AG08396 (cell line): ENCODE measurements around the gene PXDN.
"Not testable (repeated sequence)": the region's sequence is repeated elsewhere in the genome, so short reads cannot be mapped to it uniquely, and the experiment has no call there.

Source experiments
- DNase-seq: peaks from one replicate; pipeline ENCODE4 v3.0.0; 2012; ENCODE audit warnings: low spot score, mixed read lengths

PXDN gene, protein sequence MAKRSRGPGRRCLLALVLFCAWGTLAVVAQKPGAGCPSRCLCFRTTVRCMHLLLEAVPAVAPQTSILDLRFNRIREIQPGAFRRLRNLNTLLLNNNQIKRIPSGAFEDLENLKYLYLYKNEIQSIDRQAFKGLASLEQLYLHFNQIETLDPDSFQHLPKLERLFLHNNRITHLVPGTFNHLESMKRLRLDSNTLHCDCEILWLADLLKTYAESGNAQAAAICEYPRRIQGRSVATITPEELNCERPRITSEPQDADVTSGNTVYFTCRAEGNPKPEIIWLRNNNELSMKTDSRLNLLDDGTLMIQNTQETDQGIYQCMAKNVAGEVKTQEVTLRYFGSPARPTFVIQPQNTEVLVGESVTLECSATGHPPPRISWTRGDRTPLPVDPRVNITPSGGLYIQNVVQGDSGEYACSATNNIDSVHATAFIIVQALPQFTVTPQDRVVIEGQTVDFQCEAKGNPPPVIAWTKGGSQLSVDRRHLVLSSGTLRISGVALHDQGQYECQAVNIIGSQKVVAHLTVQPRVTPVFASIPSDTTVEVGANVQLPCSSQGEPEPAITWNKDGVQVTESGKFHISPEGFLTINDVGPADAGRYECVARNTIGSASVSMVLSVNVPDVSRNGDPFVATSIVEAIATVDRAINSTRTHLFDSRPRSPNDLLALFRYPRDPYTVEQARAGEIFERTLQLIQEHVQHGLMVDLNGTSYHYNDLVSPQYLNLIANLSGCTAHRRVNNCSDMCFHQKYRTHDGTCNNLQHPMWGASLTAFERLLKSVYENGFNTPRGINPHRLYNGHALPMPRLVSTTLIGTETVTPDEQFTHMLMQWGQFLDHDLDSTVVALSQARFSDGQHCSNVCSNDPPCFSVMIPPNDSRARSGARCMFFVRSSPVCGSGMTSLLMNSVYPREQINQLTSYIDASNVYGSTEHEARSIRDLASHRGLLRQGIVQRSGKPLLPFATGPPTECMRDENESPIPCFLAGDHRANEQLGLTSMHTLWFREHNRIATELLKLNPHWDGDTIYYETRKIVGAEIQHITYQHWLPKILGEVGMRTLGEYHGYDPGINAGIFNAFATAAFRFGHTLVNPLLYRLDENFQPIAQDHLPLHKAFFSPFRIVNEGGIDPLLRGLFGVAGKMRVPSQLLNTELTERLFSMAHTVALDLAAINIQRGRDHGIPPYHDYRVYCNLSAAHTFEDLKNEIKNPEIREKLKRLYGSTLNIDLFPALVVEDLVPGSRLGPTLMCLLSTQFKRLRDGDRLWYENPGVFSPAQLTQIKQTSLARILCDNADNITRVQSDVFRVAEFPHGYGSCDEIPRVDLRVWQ (N-terminal part only)

DNA sequence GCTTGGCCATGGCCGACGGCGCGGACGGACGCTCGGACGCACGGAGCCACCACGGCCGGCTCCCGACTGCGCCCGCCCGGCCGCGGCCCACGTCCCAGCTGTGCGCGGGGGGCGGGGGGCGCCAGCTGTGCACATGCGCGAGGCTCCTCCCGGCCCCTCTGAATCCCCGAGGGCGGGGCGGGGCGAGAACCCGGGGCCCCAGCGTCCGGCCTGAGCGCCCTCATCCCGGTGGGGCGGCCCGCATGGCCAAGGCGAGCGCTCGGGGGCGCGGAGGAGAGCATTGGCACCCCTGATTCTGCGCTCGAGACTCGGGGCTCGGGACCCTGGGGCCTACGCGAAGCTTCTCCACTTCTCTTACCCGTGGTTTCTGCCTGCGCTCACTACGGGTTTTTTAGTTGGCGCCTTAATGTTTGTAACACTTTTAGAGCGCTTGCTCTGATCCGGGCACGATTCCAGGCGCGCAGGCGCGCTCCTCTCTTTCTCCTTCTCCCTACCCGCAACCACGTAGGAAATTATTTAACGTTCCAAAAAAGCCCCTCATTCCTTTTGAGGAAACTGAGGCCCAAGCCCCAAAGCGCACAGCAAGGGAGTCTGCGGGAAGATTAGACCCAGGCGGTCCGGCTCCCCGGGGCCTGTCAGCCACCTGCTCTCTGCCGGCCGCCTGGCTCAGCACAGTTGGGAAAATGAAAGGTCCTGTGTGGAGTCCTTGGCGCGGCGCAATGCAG is at the start of gene PXDN:
Gene PXDN, minus strand, starts transcription at position 70 of the 725 bp plus-strand sequence. Its CDS starts 60 bp downstream, at position 10.
- DNase-seq, result peak; percentile 90

DNA sequence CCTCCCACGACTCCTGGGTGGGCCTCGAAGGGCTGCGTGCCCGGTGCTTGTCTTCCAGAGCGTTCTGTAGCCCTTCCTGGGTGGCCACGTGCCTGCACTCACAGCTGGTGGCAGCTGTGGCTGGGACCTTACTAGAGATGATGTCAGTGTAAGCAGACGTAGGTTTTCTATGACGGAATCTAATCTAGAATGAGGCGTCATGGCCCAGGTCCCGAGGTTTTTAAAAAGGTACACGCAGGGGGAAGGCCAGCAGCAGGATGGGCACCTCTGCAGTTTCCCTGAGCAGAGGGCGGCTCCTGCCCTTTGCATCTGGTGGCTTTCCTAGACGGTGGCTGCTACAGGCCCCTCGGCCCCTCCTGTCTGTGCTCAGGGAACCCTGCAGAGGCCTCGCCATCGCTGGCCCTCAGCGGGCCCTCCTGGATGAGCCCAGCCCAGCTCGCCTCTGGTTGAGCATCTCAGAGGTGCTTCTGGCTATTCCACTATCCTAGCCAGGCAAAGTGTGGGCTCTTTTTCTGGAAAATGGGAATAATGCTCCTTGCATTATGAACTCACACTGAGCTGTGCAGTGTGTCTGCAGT is 49.6 kb upstream of the PXDN start:
- no peak for DNase-seq

DNA sequence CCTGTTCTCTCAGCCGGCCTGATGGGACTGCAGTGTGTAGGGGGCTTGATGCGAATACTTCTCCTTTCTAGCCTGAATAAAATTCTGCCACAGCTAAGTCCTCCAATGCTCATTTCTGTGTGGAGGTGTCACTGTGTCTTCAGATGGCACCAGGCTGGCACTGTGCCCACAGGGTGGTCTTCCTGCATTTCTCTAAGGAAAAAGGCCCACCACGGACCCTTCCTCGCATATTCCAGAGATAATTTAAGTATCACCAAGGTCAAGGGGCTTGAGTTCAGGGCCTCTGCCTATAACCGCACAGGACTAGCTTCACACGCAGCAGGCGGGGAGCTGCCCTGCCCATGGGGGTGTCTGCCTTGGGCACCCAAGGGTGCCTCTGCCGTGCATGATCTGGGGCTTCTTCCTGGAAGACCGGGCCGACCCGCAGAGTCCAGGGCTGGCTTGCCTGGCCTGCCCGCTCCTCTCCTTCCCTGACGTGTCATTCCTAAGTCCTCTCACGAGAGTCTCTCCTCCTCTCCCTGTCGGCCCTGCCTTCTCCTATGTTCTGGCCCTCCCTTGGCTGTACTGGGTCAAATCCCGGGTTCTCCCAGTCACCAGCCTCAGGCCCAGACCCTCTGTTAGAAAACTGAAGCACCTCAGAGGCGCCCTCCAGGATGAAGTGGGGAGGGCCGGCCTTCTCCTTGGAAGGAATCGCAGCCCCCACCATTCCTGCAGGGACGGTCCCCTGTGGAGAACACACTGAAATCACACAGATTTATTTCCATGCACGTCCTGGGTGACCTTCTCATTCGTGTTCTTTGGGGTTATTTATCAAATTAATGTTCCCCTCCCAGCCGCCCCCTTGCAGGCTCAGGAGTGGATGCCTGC is 48.9 kb upstream of the PXDN start:
- no peak for DNase-seq

DNA sequence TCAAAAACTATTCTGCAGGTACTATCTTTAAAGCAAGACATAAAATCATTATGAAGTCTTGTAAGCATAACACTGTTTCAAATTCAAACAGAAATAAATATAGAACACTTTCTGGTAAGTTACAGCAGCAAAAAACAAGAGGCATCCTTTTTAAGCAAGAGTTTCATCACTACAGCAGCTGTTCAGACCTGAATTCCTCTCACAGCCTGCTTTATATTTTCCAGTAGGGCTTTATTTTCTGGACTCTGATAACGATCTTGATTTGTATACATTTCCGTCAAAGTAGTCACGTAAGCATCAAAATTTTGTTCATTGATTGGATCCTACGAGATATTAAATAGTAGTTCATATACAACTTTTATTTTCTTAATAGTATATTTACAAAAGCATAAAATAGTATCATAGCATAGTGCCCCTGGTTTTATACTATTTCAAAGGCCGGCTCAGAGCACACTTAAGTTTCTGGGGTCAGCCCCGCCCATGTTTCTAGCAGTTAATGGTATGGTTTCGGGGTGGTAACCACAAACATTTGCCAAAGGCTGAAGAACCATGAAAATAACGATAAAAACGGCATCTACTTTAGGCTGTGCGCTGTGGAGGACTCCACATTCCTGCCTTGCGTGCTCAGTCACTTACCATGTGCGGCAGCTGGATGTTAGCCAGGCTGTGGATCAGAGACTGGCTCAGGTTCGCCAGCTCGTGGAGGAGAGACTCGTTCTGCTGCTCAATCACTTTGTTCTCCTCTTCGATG is 47.5 kb upstream of the PXDN start:
- peak; percentile 94 for DNase-seq

DNA sequence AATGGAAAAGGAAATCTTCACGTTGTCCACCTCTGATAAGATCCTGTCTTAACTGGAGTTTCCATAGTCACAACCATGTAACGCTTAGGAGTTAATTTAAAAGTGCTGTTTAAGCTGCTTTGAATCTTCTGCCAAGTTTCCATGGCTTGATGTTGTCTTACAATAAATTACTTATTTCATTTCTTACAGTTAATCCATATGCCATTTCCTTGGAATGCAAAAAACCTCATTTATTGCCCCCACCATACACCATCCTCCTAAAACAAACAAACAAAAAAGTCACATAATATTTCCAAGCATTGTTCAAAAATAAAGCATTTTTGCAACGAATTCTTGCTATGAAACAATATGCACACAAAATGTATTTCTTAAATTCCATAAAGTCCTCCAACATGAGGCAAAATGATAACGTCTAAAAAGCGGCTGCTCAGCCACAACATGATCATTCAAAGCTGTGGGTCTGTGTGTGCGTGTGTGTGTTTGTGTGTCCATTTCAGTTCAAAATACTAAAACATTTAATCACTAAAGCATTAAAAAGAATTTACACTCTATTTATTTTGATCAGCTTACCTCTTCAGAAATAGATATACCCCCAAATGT is 46.8 kb upstream of the PXDN start:
- no peak for DNase-seq

DNA sequence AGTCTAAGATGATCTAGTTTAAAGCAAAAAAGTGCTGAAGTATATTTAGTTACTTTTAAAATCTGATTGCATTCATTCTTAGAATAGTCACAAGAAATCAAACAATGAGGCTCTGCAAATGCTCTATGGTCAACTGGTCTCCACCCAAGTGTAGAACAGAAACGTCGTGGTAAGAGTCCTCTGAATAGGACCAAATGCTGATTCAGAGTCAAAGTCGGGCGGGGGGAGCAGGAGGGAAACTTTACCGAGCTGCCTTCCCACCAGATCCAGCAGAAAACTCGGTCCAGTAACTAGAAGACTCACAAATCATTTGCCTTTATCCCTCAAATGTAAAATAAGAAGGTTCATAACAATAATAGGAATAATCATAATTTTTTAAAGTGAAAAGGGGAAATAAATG is 46.2 kb upstream of the PXDN start:
- DNase-seq, result no peak

DNA sequence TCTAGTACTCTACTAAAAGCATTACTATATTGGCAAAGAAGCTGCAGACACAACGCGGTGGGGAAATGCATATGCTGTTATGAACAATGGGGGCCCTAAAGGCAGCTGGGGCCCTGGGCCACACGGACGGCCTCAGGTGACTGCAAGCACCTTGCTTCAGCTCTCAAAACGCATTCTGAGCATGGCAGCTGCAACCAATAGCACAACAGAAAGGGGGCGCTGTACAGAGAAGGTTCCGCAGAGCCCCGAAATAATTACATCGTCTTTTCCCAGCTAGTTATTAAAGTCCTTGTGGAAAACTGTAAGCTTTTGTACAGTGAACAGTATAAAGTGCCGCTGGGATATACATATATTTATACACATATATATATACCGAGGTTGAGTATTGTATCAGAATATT is 45.3 kb upstream of the PXDN start:
- no peak for DNase-seq

DNA sequence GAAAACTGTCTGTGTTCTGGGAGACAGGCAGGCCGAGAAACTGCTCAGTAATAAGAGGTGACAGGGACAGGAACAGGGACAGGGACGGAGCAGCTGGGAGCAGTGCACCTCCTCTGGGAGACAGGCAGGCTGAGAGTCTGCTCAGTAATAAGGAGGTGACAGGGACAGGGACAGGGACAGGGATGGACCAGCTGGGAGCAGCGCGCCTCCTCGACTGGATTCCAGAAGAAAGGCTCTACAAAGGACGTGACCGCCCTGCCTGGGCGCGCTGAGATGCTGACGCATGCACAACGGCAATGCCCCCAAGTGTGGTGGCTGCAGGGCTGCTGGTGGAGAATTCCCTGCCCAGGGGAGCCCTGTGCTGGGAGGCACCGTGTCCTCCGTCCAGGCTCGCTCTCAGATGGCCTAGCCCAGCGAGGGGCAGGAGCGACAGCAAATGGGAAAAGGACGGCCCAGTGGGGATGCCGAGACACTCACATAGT is 44.2 kb upstream of the PXDN start:
- DNase-seq, result no peak

DNA sequence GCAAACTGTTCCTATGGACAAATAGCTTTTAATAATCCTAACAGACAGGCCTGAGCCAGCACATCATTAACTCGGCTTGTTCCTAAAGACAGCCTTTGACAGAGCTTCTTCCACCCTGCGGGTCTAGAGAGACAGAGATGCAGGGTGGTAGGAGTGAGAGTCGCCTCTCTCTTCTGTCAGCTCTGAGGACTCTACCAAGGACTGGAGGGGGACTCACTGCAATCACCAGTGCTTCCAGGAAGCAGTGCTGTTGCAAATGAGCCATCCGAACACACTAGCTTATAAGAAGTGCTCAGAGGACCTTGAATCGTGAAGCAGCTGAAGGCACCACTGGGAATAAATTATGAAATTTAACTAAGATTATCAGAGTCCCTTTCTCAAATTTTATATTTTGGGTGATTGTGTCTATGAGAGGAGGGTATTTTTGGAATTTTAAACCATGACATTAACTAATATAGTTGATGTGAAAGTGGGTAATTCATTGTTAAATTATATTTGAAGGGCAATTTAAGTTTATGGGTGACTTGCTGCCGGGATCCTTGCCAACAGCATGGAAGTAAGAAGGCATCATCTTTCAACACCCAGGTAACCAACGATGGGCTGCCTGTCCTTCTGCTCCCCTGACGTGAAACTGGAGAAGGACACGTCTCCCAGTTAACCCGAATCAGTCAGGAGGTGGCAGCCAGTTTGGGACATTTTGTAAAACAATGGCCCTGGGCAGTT is 43.6 kb upstream of the PXDN start:
- DNase-seq, result no peak

DNA sequence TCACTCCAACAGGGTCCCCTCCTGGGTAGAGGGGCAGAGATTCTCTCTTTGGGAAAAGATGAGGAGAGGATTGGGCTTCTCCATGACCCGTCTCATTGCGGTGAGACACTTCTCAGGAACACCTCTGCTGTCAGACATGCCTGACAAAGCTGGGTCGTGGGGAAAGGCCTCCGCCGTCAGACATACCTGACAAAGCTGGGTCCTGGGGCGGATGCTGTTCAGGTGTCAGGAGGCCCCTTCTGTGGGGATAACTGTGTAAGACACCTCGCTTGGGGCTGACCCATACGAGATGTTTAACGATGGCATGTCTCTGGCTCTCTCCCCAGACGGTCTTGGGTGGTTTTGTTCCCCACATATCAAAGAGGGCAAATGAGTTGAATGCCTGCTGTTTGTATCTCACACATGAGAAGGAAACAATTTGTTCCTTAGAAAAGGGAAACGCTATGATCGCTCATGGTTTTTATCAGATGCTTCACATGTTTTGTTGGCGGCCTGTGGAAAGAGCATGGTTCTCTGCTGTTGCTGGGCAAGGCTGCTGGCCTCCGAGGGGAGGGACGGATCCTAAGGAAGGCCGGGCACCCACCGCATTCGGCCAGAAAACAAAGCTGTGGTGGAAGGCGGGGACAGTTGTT is 40.8 kb upstream of the PXDN start:
- no peak for DNase-seq

DNA sequence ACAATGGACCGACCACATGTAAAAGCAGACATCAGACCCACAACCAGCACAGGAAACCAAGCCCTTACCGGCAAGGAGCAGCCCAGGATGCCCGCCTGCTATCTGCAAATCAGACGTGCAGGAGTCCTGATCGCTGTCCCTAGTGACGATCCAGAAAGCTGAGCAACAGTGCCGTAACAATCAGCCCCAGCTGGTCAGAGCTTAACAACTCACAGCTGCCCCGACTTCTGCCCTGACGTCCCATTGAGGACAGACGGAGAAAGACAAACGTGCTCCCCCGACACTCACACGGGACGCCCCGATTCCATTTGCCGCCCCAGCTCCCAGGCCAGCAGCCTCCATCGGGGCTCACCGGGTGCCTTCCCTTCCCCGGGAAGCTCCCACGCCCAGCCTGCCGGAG is 39.8 kb upstream of the PXDN start:
- no peak for DNase-seq

DNA sequence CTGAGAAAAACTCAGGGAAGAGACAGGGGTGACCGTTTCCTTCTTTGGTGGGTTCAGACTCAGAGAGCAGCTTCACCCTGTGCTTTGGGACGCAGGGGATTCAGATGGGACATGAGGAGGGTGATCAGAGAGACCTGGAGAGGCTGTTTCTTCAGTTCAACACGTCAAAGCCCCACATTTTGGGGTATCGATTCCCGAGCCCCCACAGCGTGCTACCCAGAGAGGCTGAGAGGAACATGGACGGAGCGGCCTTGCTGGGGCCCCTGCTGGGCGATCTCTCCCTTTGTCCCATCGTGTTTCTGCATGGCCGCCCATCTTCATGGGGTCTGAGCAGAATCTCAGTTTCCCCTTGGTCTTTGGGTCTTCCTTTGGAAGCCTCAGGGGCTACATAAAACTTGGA is 38.2 kb upstream of the PXDN start:
- no peak for DNase-seq

DNA sequence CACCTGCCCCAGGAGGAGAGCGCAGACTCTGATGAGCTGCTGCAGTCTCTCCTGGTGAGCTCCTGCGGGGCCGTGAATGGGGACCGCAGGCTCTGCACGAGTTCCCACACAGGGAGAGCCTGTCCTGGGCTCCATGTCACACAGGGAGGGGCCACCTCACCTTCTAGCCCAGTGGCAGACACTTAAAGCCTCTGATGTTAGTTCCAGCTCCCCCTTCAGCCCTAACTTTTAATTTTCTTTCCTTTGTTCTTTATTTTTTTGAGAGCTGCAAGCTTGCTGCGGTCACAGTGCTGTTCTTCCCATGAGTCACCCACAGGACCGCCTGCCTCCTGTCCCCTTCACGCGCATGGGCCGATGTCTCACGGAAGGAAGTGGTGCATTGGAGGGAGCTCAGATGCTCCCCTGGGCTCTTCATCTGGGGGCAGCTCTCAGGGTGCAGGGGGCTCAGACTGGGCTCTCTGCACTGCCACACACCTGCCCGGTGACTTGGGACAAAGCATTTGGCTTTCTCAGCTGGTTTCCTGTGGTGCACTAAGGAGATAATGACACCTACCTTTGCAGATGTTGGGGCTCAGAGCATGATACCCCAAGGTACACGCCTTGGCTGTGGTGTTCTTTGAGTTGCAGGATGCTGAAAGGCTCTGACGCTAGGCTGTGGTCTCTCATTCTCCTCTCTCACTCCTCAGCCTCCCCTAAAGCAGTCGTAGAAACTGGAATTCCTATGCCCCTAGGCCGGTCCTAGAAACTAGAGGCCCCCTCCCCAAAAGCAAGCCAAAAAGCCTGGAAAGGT is 37.2 kb upstream of the PXDN start:
- no peak for DNase-seq

DNA sequence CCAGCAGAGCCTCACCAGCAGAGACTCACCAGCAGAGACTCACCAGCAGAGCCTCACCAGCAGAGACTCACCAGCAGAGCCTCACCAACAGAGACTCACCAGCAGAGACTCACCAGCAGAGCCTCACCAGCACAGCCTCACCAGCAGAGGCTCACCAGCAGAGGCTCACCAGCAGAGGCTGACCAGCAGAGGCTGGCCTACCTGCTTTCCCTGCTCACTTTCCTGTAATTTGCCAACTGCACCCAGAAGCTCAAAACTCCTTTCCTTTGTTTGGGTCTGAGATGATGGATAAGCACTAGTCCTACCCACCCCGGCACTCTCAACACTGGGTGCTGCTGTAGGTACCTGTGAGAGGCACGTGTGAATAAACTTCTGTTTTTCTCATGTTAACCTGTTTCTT is 36.4 kb upstream of the PXDN start:
- DNase-seq, result no peak

DNA sequence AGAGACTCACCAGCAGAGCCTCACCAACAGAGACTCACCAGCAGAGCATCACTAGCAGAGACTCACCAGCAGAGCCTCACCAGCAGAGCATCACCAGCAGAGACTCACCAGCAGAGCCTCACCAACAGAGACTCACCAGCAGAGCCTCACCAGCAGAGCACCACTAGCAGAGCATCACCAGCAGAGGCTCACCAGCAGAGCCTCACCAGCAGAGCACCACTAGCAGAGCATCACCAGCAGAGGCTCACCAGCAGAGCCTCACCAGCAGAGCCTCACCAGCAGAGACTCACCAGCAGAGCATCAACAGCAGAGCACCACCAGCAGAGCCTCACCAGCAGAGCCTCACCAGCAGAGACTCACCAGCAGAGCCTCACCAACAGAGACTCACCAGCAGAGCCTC is 35.7 kb upstream of the PXDN start:
- not testable (repeated sequence) for DNase-seq

DNA sequence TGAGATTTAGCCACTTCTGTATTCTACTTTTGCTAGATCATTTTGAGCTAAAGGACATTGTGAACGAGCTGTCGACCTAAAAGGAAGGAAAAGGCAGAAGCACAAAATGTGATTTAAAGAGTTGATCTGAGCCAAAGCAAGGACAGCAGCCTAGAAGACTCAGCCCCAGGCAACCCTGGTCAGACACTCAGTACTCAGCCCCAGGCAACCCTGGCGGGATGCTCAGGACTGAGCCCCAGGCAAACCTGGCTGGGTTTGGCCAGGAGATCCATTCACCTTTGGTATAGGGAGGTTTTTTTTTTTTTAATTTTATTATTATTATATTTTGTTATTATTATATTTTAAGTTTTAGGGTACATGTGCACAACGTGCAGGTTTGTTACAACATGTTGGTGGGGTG is 34.3 kb upstream of the PXDN start:
- DNase-seq, result no peak

DNA sequence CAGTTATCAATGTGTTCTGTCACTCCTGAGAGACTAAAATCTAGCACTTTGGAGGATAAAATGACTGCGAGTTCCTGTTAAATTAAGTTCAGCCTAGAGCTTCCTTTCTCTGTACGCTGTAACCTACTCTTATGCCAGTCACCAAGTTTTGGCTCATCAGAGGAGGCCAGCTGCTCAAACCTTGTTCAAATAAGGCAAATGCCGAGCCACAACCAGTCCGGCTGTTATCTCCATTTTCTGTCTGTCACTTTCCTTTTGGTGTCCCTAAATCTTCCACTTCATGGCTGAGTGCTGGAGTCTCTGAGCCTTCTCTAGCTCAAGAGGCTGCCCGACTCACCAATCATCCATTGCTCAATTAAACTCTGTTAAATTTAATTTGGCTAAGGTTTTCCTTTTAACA is 33.5 kb upstream of the PXDN start:
- no peak for DNase-seq
